ENCODE results near the gene FUS. TPM values are rescaled to one million over a fixed set of nuclear protein-coding genes. Genes with fewer than 3 reads are reported as not detected.

Gene FUS
- total RNA-seq, 1 experiment from 2014 or later, result 522 TPM

- no peaks in the 10 kb centered on the region for H3K27me3 ChIP-seq (ENCODE audit: insufficient read depth, low read length)
- TF ChIP-seq JUND (IDR thresholded peaks at IDR 0.05), result no peak
- TF ChIP-seq ZNF274 (IDR thresholded peaks at IDR 0.05; ENCODE audit: low read depth, low read length), result no peak
- no peak for TF ChIP-seq POLR2A (IDR thresholded peaks at IDR 0.05; ENCODE audit: borderline replicate concordance, extremely low read depth, insufficient read depth, insufficient read length)
- TF ChIP-seq ZBTB33 (IDR thresholded peaks at IDR 0.05; ENCODE audit: extremely low read depth, insufficient replicate concordance, low read length), result no peak
- TF ChIP-seq TCF7L2 (IDR thresholded peaks at IDR 0.05; ENCODE audit: borderline replicate concordance, extremely low read depth, insufficient read depth, insufficient read length), result no peak
- no peak for TF ChIP-seq FOSL1 (IDR thresholded peaks at IDR 0.05; ENCODE audit: low read depth)
- TF ChIP-seq CEBPB (IDR thresholded peaks at IDR 0.05; ENCODE audit: low read depth), result no peak
- no peak for TF ChIP-seq ATF3 (IDR thresholded peaks at IDR 0.05)
- no peak for TF ChIP-seq RAD21 (IDR thresholded peaks at IDR 0.05; ENCODE audit: low read depth)
- intact Hi-C loops (cut with micrococcal nuclease), result no loop called here
- peaks cover 63% of the 10 kb centered on the region for H4K20me1 ChIP-seq (ENCODE audit: insufficient read depth)
- ChIA-PET RAD21 (ENCODE audit: low non-redundant PET in 1 of 2, low total read pairs in 2 of 2, uncharacterized antibody in 2 of 2, unreplicated experiment in 2 of 2) (no interaction called here), POLR2A (interaction anchor here (1.0 kb wide), 1 partner anchor 31 kb away, joined by 3 read pairs; the partner anchor contains the start of gene TRIM72), CTCF (no interaction called here)
- H3K4me2 ChIP-seq (ENCODE audit: low read length), result peak overlapping the region; percentile 92
- no peak overlapping the region for H2AFZ ChIP-seq (ENCODE audit: low read depth, low read length, poor library complexity, severe bottlenecking)
- BruUV-seq (replicated peaks), result no TSS peak
- peaks cover 74% of the 10 kb centered on the region for H3K79me2 ChIP-seq (ENCODE audit: insufficient read depth, low read length)
- H3K4me3 ChIP-seq (replicated peaks in 1 of 2; ENCODE audit: low read depth in 1 of 2, low read length in 2 of 2), result 0 out of 4 replicates have a peak overlapping the region, but pooled peaks of 1 of the 2 experiments have one; percentile 90
- DNase-seq (ENCODE audit: low read depth, low spot score) (no peak), ATAC-seq (no peak)
- no peak overlapping the region for H3K27ac ChIP-seq (ENCODE audit: low read depth, low read length)
- H3K9me3 ChIP-seq (ENCODE audit: control insufficient read depth in 1 of 2, insufficient read depth in 1 of 2, low read depth in 1 of 2, low read length in 2 of 2), result no peaks in the 10 kb centered on the region
- H3K4me1 ChIP-seq (ENCODE audit: control insufficient read depth in 1 of 2, insufficient read depth in 2 of 2, low read length in 2 of 2), result peaks cover 10 to 26% of the 10 kb centered on the region in 2 experiments
- H3K36me3 ChIP-seq (ENCODE audit: control insufficient read depth in 1 of 2, insufficient read depth in 2 of 2, low read length in 2 of 2), result peaks cover 44 to 62% of the 10 kb centered on the region in 2 experiments
- H3K9ac ChIP-seq (ENCODE audit: low read length), result no peak overlapping the region
- H3K9me2 ChIP-seq (ENCODE audit: insufficient read depth), result no peaks in the 10 kb centered on the region
These were observed 2.5 kb downstream of the FUS start for GRCh38 chr16:31182391-31182790.
